ENCODE measurements around the gene CNN1. TPM values are rescaled to one million over a fixed set of nuclear protein-coding genes. Genes with fewer than 3 reads are reported as not detected.

CNN1 gene
- total and polyA plus RNA-seq, 9 of the 15 experiments (the other 6 are each of a cell fraction or from before 2014, with no cell fraction given): 0.23 to 10.6 (median 5.2) TPM

DNA sequence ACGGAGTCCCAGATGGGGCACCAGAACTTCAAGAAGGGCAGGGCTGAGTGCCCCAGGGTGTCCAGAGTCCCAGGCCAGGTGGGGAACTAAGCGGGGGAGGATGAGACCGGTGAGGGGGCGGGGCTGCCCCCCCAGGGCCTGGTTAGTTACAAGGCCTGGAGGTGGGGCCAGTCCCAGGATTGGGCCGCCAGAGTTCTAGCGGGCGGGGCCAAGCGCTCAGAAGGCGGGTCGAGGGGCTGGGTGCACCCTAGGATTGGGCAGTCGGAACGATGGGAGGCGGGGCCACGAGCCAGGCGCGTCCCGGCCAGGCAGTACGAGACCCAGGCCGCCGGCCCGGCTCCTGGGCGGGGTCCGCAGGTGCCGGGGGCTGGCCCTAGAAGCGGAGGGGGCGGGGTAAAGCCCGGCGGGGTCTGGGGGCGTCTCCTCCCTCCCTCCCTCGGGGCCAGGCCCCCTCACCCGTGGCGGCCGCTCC is 33.6 kb upstream of the CNN1 start:
- H2AFZ ChIP-seq (ENCODE audit: low read depth, low read length): peak overlapping the region; percentile 78
- FAIRE-seq (peak; percentile 98), DNase-seq (ENCODE audit: extremely low read depth in 1 of 4, low spot score in 3 of 4) (peak; percentile 98)
- TF ChIP-seq STAG1 (CRISPR knock-in tag; IDR thresholded peaks at IDR 0.05; ENCODE audit: borderline replicate concordance): no peak
- TF ChIP-seq ZNF586 (CRISPR knock-in tag; conservative IDR thresholded peaks at IDR 0.05): no peak
- TF ChIP-seq E2F4 (CRISPR knock-in tag; IDR thresholded peaks at IDR 0.05; ENCODE audit: low read depth): no peak
- TF ChIP-seq, protein P1, sequence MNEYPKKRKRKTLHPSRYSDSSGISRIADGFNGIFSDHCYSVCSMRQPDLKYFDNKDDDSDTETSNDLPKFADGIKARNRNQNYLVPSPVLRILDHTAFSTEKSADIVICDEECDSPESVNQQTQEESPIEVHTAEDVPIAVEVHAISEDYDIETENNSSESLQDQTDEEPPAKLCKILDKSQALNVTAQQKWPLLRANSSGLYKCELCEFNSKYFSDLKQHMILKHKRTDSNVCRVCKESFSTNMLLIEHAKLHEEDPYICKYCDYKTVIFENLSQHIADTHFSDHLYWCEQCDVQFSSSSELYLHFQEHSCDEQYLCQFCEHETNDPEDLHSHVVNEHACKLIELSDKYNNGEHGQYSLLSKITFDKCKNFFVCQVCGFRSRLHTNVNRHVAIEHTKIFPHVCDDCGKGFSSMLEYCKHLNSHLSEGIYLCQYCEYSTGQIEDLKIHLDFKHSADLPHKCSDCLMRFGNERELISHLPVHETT (CRISPR knock-in tag; conservative IDR thresholded peaks at IDR 0.05 in 1 of 2, IDR thresholded peaks at IDR 0.05 in 1 of 2): no peak
- TF ChIP-seq ZNF436 (CRISPR knock-in tag; IDR thresholded peaks at IDR 0.05): no peak
- TF ChIP-seq, protein P2, sequence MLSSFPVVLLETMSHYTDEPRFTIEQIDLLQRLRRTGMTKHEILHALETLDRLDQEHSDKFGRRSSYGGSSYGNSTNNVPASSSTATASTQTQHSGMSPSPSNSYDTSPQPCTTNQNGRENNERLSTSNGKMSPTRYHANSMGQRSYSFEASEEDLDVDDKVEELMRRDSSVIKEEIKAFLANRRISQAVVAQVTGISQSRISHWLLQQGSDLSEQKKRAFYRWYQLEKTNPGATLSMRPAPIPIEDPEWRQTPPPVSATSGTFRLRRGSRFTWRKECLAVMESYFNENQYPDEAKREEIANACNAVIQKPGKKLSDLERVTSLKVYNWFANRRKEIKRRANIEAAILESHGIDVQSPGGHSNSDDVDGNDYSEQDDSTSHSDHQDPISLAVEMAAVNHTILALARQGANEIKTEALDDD (IDR thresholded peaks at IDR 0.05): peak; percentile 67; the same call in 1 of the 2 replicates
- no peak for TF ChIP-seq PHF8 (IDR thresholded peaks at IDR 0.05; ENCODE audit: borderline replicate concordance, low read length)
- no peak for TF ChIP-seq ZNF79 (CRISPR knock-in tag; IDR thresholded peaks at IDR 0.05; ENCODE audit: low read depth)
- TF ChIP-seq HDAC1 (IDR thresholded peaks at IDR 0.05): 0 out of 4 replicates have a peak, but pooled peaks of 1 of the 2 experiments have one; percentile 12
- no peak for TF ChIP-seq ZBTB9 (CRISPR knock-in tag; IDR thresholded peaks at IDR 0.05)
- no peak for TF ChIP-seq CHD1 (IDR thresholded peaks at IDR 0.05; ENCODE audit: low read length)
- TF ChIP-seq, protein P3, sequence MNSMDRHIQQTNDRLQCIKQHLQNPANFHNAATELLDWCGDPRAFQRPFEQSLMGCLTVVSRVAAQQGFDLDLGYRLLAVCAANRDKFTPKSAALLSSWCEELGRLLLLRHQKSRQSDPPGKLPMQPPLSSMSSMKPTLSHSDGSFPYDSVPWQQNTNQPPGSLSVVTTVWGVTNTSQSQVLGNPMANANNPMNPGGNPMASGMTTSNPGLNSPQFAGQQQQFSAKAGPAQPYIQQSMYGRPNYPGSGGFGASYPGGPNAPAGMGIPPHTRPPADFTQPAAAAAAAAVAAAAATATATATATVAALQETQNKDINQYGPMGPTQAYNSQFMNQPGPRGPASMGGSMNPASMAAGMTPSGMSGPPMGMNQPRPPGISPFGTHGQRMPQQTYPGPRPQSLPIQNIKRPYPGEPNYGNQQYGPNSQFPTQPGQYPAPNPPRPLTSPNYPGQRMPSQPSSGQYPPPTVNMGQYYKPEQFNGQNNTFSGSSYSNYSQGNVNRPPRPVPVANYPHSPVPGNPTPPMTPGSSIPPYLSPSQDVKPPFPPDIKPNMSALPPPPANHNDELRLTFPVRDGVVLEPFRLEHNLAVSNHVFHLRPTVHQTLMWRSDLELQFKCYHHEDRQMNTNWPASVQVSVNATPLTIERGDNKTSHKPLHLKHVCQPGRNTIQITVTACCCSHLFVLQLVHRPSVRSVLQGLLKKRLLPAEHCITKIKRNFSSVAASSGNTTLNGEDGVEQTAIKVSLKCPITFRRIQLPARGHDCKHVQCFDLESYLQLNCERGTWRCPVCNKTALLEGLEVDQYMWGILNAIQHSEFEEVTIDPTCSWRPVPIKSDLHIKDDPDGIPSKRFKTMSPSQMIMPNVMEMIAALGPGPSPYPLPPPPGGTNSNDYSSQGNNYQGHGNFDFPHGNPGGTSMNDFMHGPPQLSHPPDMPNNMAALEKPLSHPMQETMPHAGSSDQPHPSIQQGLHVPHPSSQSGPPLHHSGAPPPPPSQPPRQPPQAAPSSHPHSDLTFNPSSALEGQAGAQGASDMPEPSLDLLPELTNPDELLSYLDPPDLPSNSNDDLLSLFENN (IDR thresholded peaks at IDR 0.05; ENCODE audit: low read depth in 2 of 2, low read length in 2 of 2): no peak
- TF ChIP-seq SP1 (CRISPR knock-in tag; IDR thresholded peaks at IDR 0.05): peak; percentile 93

More for the DNA sequence above, 33.6 kb upstream of the CNN1 start:
- H3K36me3 ChIP-seq (ENCODE audit: control insufficient read depth, insufficient read depth, low read length): peaks cover 14% of the 10 kb centered on the region; the same call in 1 of the 3 replicates
- H3K27me3 ChIP-seq (ENCODE audit: control insufficient read depth in 2 of 2, insufficient read depth in 2 of 2, low read length in 2 of 2): no peaks in the 10 kb centered on the region
- ATAC-seq: peak; percentile 98
- peak overlapping the region; percentile 84 for H3K27ac ChIP-seq (ENCODE audit: extremely low read depth, low read depth, low read length)
- no peaks in the 10 kb centered on the region for H4K20me1 ChIP-seq (replicated peaks; ENCODE audit: control insufficient read depth, insufficient read depth, low read length)
- no TSS peak for BruUV-seq (replicated peaks)
- H3K9me1 ChIP-seq (ENCODE audit: control insufficient read depth, insufficient read depth, low read length): no peaks in the 10 kb centered on the region
- intact Hi-C loops (cut with micrococcal nuclease) (no loop called here), in situ Hi-C loops (cut with MboI) (no loop called here)
- WGBS (ENCODE audit: insufficient coverage, low coverage, missing lambda C conversion rate): 0% methylated on average over 6 of the region's 33 CpGs
- CTCF ChIA-PET (ENCODE audit: low intra/inter-chr PET ratio): no interaction called here
- no peaks in the 10 kb centered on the region for H3K9me3 ChIP-seq (replicated peaks; ENCODE audit: control insufficient read depth, insufficient read depth, low read depth, low read length)
- H3K79me2 ChIP-seq (ENCODE audit: control insufficient read depth, insufficient read depth, low read length): 0 out of 3 replicates have a peak, but pooled peaks cover 3% of the 10 kb centered on the region
- H3K4me1 ChIP-seq (replicated peaks in 1 of 2; ENCODE audit: control insufficient read depth in 2 of 2, insufficient read depth in 2 of 2, low read length in 2 of 2): peaks cover 12 to 39% of the 10 kb centered on the region in 2 experiments
- H3K4me3 ChIP-seq: peak overlapping the region; percentile 77
- peak overlapping the region; percentile 82 for H3K4me2 ChIP-seq (ENCODE audit: insufficient read depth, low read length)
- H3K9ac ChIP-seq (ENCODE audit: insufficient read depth in 1 of 2, low read depth in 2 of 2, low read length in 2 of 2): peak overlapping the region; percentile 64 to 91
- POLR2A ChIA-PET: interaction anchor here (0.6 to 2.1 kb wide), 4 partner anchors 12 to 317 kb away, joined by 3 to 7 read pairs (median 3); no protein-coding TSS in a partner anchor
